ENCODE measurements around the gene RNF213. TPM values are rescaled to one million over a fixed set of nuclear protein-coding genes. Genes with fewer than 3 reads are reported as not detected.
A peak's percentile ranks its signal among the peaks of the same experiment; 100 is the strongest.

The RNF213 gene
- total and polyA plus RNA-seq, 4 donors = 67.0 to 198 (median 106) TPM

DNA sequence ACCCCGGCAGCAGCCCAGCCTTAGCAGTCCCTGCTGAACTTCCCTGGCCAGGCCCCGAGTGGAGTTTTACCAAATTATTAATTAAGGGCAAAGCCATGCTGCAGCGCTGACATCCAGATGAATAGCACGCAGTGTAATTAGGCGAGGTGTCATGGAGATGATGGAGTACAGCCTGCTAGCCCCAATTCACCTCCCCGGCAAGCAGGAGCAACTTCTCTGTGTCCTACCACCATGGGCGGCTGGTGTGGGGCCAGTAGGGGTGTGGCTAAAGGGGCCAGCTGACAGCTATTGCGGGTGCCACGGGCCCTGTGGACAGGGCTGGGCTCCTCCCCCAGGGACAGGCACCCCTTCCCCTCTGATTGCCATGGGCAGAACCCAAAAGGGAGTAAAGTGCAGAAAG lies 178.8 kb downstream of the RNF213 start:
- ATAC-seq (ENCODE audit: insufficient read depth, low FRiP score) = no peak
- Histone ChIP-seq H3K4me1 (ENCODE audit: control insufficient read depth in 5 of 5, insufficient read depth in 5 of 5, low read length in 5 of 5) (no peaks in the 10 kb centered on the region), H3K9ac (ENCODE audit: insufficient read depth in 1 of 2, low read length in 2 of 2) (no peak overlapping the region), H3K27ac (ENCODE audit: low read depth in 1 of 2, low read length in 1 of 2) (no peak overlapping the region), H3K4me3 (no peak overlapping the region), H3K36me3 (ENCODE audit: control insufficient read depth in 4 of 4, insufficient read depth in 4 of 4, low read length in 4 of 4) (peaks cover 0 to 4% (median 0%) of the 10 kb centered on the region in 4 donors), H3K9me3 (ENCODE audit: control insufficient read depth in 4 of 4, insufficient read depth in 3 of 4, low read length in 3 of 4) (no peaks in the 10 kb centered on the region), H3K27me3 (ENCODE audit: control insufficient read depth in 3 of 3, insufficient read depth in 3 of 3, low read length in 2 of 3) (peaks cover 0 to 7% (median 0%) of the 10 kb centered on the region in 3 donors)
- TF ChIP-seq, protein P1, sequence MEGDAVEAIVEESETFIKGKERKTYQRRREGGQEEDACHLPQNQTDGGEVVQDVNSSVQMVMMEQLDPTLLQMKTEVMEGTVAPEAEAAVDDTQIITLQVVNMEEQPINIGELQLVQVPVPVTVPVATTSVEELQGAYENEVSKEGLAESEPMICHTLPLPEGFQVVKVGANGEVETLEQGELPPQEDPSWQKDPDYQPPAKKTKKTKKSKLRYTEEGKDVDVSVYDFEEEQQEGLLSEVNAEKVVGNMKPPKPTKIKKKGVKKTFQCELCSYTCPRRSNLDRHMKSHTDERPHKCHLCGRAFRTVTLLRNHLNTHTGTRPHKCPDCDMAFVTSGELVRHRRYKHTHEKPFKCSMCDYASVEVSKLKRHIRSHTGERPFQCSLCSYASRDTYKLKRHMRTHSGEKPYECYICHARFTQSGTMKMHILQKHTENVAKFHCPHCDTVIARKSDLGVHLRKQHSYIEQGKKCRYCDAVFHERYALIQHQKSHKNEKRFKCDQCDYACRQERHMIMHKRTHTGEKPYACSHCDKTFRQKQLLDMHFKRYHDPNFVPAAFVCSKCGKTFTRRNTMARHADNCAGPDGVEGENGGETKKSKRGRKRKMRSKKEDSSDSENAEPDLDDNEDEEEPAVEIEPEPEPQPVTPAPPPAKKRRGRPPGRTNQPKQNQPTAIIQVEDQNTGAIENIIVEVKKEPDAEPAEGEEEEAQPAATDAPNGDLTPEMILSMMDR (IDR thresholded peaks at IDR 0.05; ENCODE audit: control extremely low read depth, extremely low read depth) = no peak
- DNase-seq = no peak
- WGBS, 2 donors = 83% methylated on average over 9 of the region's 9 CpGs

DNA sequence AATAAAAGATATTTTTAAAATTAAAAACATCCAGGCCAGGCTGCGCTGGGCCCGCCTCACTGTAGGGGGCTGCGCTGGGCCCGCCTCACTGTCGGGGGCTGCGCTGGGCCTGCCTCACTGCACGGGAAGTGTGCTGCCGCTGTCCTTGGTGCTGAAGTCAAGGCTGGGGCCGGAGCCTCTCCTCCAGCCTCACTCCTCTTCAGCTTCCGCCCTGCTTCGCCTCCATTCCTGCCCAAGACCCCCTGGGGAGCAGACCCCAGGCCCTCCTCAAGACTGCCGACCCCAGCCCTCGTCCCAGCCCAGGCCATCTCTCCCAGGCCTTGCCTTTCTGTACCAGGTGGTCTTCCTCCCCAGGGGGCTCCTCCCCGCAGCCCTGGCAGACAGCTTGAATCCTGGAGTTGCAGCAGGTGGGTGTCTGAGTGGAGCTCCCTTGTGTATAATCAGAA lies 180.5 kb downstream of the RNF213 start:
- no peak for ATAC-seq (ENCODE audit: insufficient read depth, low FRiP score)

DNA sequence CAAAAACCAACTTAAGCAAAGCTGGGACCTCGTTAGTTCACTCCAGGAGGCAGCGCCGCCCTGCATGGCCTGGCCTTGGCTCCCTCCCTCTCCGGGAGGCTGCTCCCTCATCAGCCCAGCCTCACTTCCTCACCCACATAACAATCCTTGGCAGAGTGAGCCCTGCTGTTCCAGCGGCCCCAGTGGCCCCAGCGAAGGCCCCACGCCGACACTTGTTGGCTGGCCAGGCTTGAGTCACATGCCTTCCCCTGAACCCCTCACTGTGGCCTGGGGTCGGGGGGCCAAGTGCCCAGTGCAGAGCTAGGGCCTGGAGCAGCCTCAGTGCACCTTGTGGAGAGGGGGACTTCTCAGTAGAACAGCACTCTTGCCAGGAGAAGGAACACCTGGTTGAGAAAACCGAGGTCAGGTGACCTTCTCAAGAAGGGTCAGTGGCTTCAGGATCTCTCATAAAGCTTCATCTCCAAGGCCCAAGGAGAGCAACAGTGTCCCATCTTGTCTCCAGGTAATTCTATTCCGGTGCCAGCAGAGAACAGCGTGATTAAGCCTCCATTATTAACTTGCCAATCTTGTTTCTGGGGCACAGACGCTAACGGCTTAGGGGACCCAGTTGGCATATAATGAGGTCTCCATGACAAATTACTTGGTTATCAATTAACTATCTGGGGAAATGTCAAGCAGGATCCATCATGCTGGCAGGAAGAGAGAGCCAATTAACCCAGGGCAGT lies 181.1 kb downstream of the RNF213 start:
- WGBS, 2 donors = 91 to 96% methylated on average over 14 of the region's 14 CpGs
- no peak overlapping the region for H3K27ac ChIP-seq (ENCODE audit: low read depth in 1 of 2, low read length in 1 of 2)
- H3K36me3 ChIP-seq (ENCODE audit: control insufficient read depth in 4 of 4, insufficient read depth in 4 of 4, low read length in 4 of 4) = peaks cover 0 to 2% (median 0%) of the 10 kb centered on the region in 4 donors
- H3K9me3 ChIP-seq (ENCODE audit: control insufficient read depth in 4 of 4, insufficient read depth in 3 of 4, low read length in 3 of 4) = no peaks in the 10 kb centered on the region
- TF ChIP-seq, protein P1 (IDR thresholded peaks at IDR 0.05; ENCODE audit: control extremely low read depth, extremely low read depth) = no peak
- no peaks in the 10 kb centered on the region for H3K4me1 ChIP-seq (ENCODE audit: control insufficient read depth in 5 of 5, insufficient read depth in 5 of 5, low read length in 5 of 5)
- H3K9ac ChIP-seq (ENCODE audit: insufficient read depth in 1 of 2, low read length in 2 of 2) = no peak overlapping the region
- DNase-seq (no peak), ATAC-seq (ENCODE audit: insufficient read depth, low FRiP score) (no peak)
- H3K27me3 ChIP-seq (ENCODE audit: control insufficient read depth in 3 of 3, insufficient read depth in 3 of 3, low read length in 2 of 3) = peaks cover 0 to 7% (median 0%) of the 10 kb centered on the region in 3 donors
- no peak overlapping the region for H3K4me3 ChIP-seq

More for the DNA sequence above, 180.5 kb downstream of the RNF213 start:
- no peak overlapping the region for H3K27ac ChIP-seq (ENCODE audit: low read depth in 1 of 2, low read length in 1 of 2)
- WGBS, 2 donors = 47 to 49% methylated on average over 14 of the region's 14 CpGs
- peaks cover 0 to 7% (median 0%) of the 10 kb centered on the region in 3 donors for H3K27me3 ChIP-seq (ENCODE audit: control insufficient read depth in 3 of 3, insufficient read depth in 3 of 3, low read length in 2 of 3)
- no peaks in the 10 kb centered on the region for H3K9me3 ChIP-seq (ENCODE audit: control insufficient read depth in 4 of 4, insufficient read depth in 3 of 4, low read length in 3 of 4)
- H3K4me3 ChIP-seq = no peak overlapping the region
- H3K4me1 ChIP-seq (ENCODE audit: control insufficient read depth in 5 of 5, insufficient read depth in 5 of 5, low read length in 5 of 5) = no peaks in the 10 kb centered on the region
- no peak overlapping the region for H3K9ac ChIP-seq (ENCODE audit: insufficient read depth in 1 of 2, low read length in 2 of 2)
- DNase-seq = peak; percentile 75 to 80 (median 78)
- TF ChIP-seq, protein P1 (IDR thresholded peaks at IDR 0.05; ENCODE audit: control extremely low read depth, extremely low read depth) = no peak
- peaks cover 0 to 4% (median 0%) of the 10 kb centered on the region in 4 donors for H3K36me3 ChIP-seq (ENCODE audit: control insufficient read depth in 4 of 4, insufficient read depth in 4 of 4, low read length in 4 of 4)

Measured in lung (tissue), 12 donors.